Adrenal gland (tissue), 12 donors: ENCODE measurements around the gene UXS1. TPM values are rescaled to one million over a fixed set of nuclear protein-coding genes. Genes with fewer than 3 reads are reported as not detected.

Source experiments
- DNase-seq, 7 donors: peaks; one replicate each; pipeline ENCODE4 v3.0.0-alpha.2; 2019 to 2020
- H3K27ac ChIP-seq, 5 donors: fragments of 200-600 bp; sonication (generic) in 4 of 5; 1 replicate in 3 of 5; 2 replicates in 2 of 5; pipeline versions ENCODE4 v1.5.1 to v1.8.0; 2016 to 2020; ENCODE audit warnings: mild to moderate bottlenecking in 1 of 5
- H3K27me3 ChIP-seq: fragments of 200-600 bp; 2 replicates; pipeline ENCODE4 v1.8.0; 2021
- H3K36me3 ChIP-seq, 2 donors: fragments of 200-600 bp; replicated peaks in 1 of 2; 1 replicate in 1 of 2; 2 replicates in 1 of 2; pipeline versions ENCODE4 v1.5.1 to v1.8.0; 2018 to 2022
- H3K4me1 ChIP-seq, 2 donors: fragments of 200-600 bp; replicated peaks in 1 of 2; 1 replicate in 1 of 2; 2 replicates in 1 of 2; pipeline versions ENCODE4 v1.5.1 to v1.8.0; 2018 to 2021
- H3K4me3 ChIP-seq, 4 donors: fragments of 200-600 bp; sonication (generic) in 3 of 4; one replicate each; pipeline ENCODE4 v1.5.1; 2016 to 2018
- H3K9me3 ChIP-seq, 3 donors: fragments of 200-600 bp; sonication (generic) in 1 of 3; replicated peaks in 1 of 3; 1 replicate in 2 of 3; 2 replicates in 1 of 3; pipeline versions ENCODE4 v1.5.1 to v1.8.0; 2016 to 2021
- CTCF ChIP-seq, 6 experiments: fragments of 450-650 bp in 4 of 6; fragments of 200-600 bp in 2 of 6; sonication (generic) in 1 of 6; IDR thresholded peaks; 1 replicate in 5 of 6; 2 replicates in 1 of 6; pipeline versions ENCODE4 v1.5.1 to v1.8.0; 2016 to 2021; ENCODE audit warnings: antibody characterized with exemption in 6 of 6, mild to moderate bottlenecking in 2 of 6, moderate library complexity in 1 of 6
- POLR2A ChIP-seq, 2 donors: fragments of 450-650 bp; IDR thresholded peaks; one replicate each; pipeline ENCODE4 v1.6.1; 2017; ENCODE audit warnings: antibody characterized with exemption in 2 of 2, mild to moderate bottlenecking in 2 of 2, moderate library complexity in 1 of 2
- WGBS, 4 donors: extraction: QIAGEN DNeasy Blood & Tissue Kit in 2 of 4; methylation state at CpG; one replicate each; pipeline versions ENCODE4 v1.1.5 to v1.1.7; 2013 to 2017; 5-methylcytosine and 5-hydroxymethylcytosine counted together
- intact Hi-C, 2 donors: fragments of 100-400 bp; cut with DNase I; formaldehyde crosslinking; loops; one replicate each; pipeline versions ENCODE4 v1.14.1 to v1.15.0; 2022 to 2023
- polyA plus RNA-seq, 3 donors: library from polyadenylated mRNA; stranded (reverse); fragments of 200-250 nt in 2 of 3; fragments of 350-450 nt in 1 of 3; fragmentation: Illumina TruSeq in 1 of 3; extraction: RNeasy Lipid Tissue Mini Kit (QIAGEN cat#74804) in 1 of 3; gene quantifications; one replicate each; pipeline ENCODE4 v1.2.3, GENCODE V29; 2013 to 2014
- total RNA-seq, 9 donors: library from RNA; depleted of rRNA in 4 of 9; stranded (reverse); fragments of >200 nt in 4 of 9; fragments of 120-200 nt in 1 of 9; fragmentation: NEBNext Ultra II Directional in 1 of 9; extraction: Animal tissue kit (Norgen Biotek cat#: 25700) in 1 of 9; gene quantifications; one replicate each; pipeline versions ENCODE4 v1.1.0 to v1.2.4, GENCODE V29; 2013 to 2023
- donor health status: healthy with polysubstance abuse.
- donor health status: Bipolar disorder and iron deficiency.
- donor health status: DM: yes; HTN: yes; CAD: no.
- donor health status: DM: no; HTN: no; CAD: no.
- donor health status: DM: no; HTN: no; CAD: no.
- donor health status: DM: yes; HTN: yes; CAD: no.

UXS1 gene
- total and polyA plus RNA-seq, 12 donors, result 5.7 to 145 (median 22.3) TPM

- intact Hi-C loops, result no loop called here
- Histone ChIP-seq H3K27me3 (peaks cover 12% of the 10 kb centered on the region), H3K4me3 (peak overlapping the region in 1 of 4 donors; percentile 57), H3K36me3 (no peaks in the 10 kb centered on the region), H3K4me1 (peaks cover 0 to 8% of the 10 kb centered on the region in 2 donors), H3K9me3 (no peaks in the 10 kb centered on the region), H3K27ac (no peak overlapping the region)
- WGBS, 4 donors, result 54 to 67% (median 61%) methylated on average over 21 to 26 of the region's 26 CpGs
- TF ChIP-seq POLR2A (IDR thresholded peaks at IDR 0.05) (no peak), CTCF (IDR thresholded peaks at IDR 0.05) (no peak)
- DNase-seq, result no peak
Measured at GRCh38 chr2:106065983-106066820, 127.9 kb downstream of the UXS1 start.

GRCh38 chr2:106065268-106065982 is 128.7 kb downstream of the UXS1 start:
- Histone ChIP-seq H3K4me3 (peak overlapping the region in 1 of 4 donors; percentile 57), H3K27ac (peak overlapping the region in 1 of 5 donors; percentile 40), H3K4me1 (peaks cover 0 to 8% of the 10 kb centered on the region in 2 donors), H3K36me3 (no peaks in the 10 kb centered on the region), H3K9me3 (no peaks in the 10 kb centered on the region), H3K27me3 (peaks cover 12% of the 10 kb centered on the region)
- intact Hi-C loops, result no loop called here
- peak in 1 of 7 donors; percentile 26 for DNase-seq
- TF ChIP-seq CTCF (IDR thresholded peaks at IDR 0.05), result no peak
- no peak for TF ChIP-seq POLR2A (IDR thresholded peaks at IDR 0.05)
- 8 to 27% (median 15%) methylated on average over 21 to 68 of the region's 68 CpGs for WGBS, 4 donors

DNA sequence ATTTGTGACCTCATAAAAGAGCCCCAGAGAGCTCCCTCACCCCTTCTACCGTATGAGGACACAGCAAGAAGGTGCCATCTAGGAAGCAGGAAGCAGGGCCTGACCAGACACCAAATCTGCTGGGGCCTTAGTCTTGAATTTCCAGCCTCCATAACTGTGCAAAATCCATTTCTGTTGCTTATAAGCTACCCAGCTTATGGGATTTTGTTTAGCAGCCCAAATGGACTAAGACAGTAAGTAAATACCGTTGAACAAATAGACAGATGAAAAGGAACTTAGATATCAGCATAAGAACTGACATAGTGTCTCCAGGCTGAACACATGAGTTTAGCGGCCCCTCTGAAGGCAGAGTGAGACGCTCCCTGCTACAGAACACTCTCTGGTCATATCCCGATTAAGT is 130.9 kb downstream of the UXS1 start:
- no peak overlapping the region for H3K27ac ChIP-seq
- intact Hi-C loops, result no loop called here
- H3K27me3 ChIP-seq, result peaks cover 12% of the 10 kb centered on the region
- H3K36me3 ChIP-seq, result no peaks in the 10 kb centered on the region
- peaks cover 0 to 8% of the 10 kb centered on the region in 2 donors for H3K4me1 ChIP-seq
- no peak for TF ChIP-seq POLR2A (IDR thresholded peaks at IDR 0.05)
- no peak for TF ChIP-seq CTCF (IDR thresholded peaks at IDR 0.05)
- no peaks in the 10 kb centered on the region for H3K9me3 ChIP-seq
- no peak for DNase-seq
- H3K4me3 ChIP-seq, result no peak overlapping the region
- 69 to 83% (median 77%) methylated on average over 5 of the region's 5 CpGs for WGBS, 4 donors

- H3K4me3 ChIP-seq, result no peak overlapping the region
- no peak overlapping the region for H3K27ac ChIP-seq
- DNase-seq, result no peak
- WGBS, 4 donors, result 70 to 80% (median 76%) methylated on average over 5 of the region's 5 CpGs
- H3K4me1 ChIP-seq, result peaks cover 0 to 8% of the 10 kb centered on the region in 2 donors
- no peaks in the 10 kb centered on the region for H3K36me3 ChIP-seq
- peaks cover 12% of the 10 kb centered on the region for H3K27me3 ChIP-seq
- H3K9me3 ChIP-seq, result no peaks in the 10 kb centered on the region
- TF ChIP-seq CTCF (IDR thresholded peaks at IDR 0.05), result no peak
- TF ChIP-seq POLR2A (IDR thresholded peaks at IDR 0.05), result no peak
- intact Hi-C loops, result no loop called here
Measured at GRCh38 chr2:106062627-106063026, 131.5 kb downstream of the UXS1 start.
